Hepatocyte (in vitro differentiated cells): ENCODE measurements around the gene YARS1. TPM values are rescaled to one million over a fixed set of nuclear protein-coding genes. Genes with fewer than 3 reads are reported as not detected.
A peak's percentile ranks its signal among the peaks of the same experiment; 100 is the strongest.
"Not testable (repeated sequence)": the region's sequence is repeated elsewhere in the genome, so short reads cannot be mapped to it uniquely, and the experiment has no call there.

ENCODE experiments used
- DNase-seq: peaks from one replicate; pipeline ENCODE4 v3.0.0-alpha.2; 2016; ENCODE audit warnings: low spot score
- H2AFZ ChIP-seq: fragments of 200-600 bp; sonication (generic); 2 replicates; pipeline ENCODE4 v1.6.0; 2016; ENCODE audit warnings: antibody characterized with exemption, mild to moderate bottlenecking
- H3K27ac ChIP-seq: fragments of 200-600 bp; sonication (generic); 2 replicates; pipeline ENCODE4 v1.5.1; 2016; ENCODE audit warnings: mild to moderate bottlenecking
- H3K27me3 ChIP-seq: fragments of 200-600 bp; sonication (generic); 2 replicates; pipeline ENCODE4 v1.6.1; 2016
- H3K36me3 ChIP-seq: fragments of 200-600 bp; sonication (generic); replicated peaks from 2 replicates; pipeline ENCODE4 v1.5.1; 2016; ENCODE audit warnings: low read depth; ENCODE audit not compliant: insufficient read depth
- H3K4me1 ChIP-seq: fragments of 200-600 bp; sonication (generic); 2 replicates; pipeline ENCODE4 v1.5.1; 2016; ENCODE audit warnings: mild to moderate bottlenecking, moderate library complexity; ENCODE audit not compliant: insufficient read depth
- H3K4me2 ChIP-seq: fragments of 200-600 bp; sonication (generic); 2 replicates; pipeline ENCODE4 v1.6.0; 2016
- H3K4me3 ChIP-seq: fragments of 200-600 bp; sonication (generic); 2 replicates; pipeline ENCODE4 v1.5.1; 2016; ENCODE audit warnings: mild to moderate bottlenecking
- H3K79me2 ChIP-seq: fragments of 200-600 bp; sonication (generic); 2 replicates; pipeline ENCODE4 v1.6.0; 2017; ENCODE audit warnings: mild to moderate bottlenecking
- H3K9me2 ChIP-seq: fragments of 200-600 bp; sonication (generic); replicated peaks from 2 replicates; pipeline ENCODE4 v1.6.0; 2017; ENCODE audit warnings: mild to moderate bottlenecking; ENCODE audit not compliant: insufficient read depth
- H3K9me3 ChIP-seq: fragments of 200-600 bp; sonication (generic); 2 replicates; pipeline ENCODE4 v1.5.1; 2016; ENCODE audit warnings: low read depth, mild to moderate bottlenecking
- H4K20me1 ChIP-seq: fragments of 200-600 bp; sonication (generic); 2 replicates; pipeline ENCODE4 v1.6.0; 2016; ENCODE audit warnings: mild to moderate bottlenecking; ENCODE audit not compliant: insufficient read depth, poor library complexity, severe bottlenecking
- EZH2 ChIP-seq: fragments of 200-600 bp; sonication (generic); IDR thresholded peaks from 2 replicates; pipeline ENCODE4 v1.6.1; 2016; ENCODE audit warnings: antibody characterized with exemption, mild to moderate bottlenecking, borderline replicate concordance
- EZH2phosphoT487 ChIP-seq: fragments of 200-600 bp; sonication (generic); IDR thresholded peaks from one replicate; pipeline ENCODE4 v1.6.1; 2018; ENCODE audit warnings: antibody characterized with exemption, mild to moderate bottlenecking, low read depth, moderate library complexity; ENCODE audit not compliant: unreplicated experiment, severe bottlenecking
- WGBS: methylation state at CpG from one replicate; pipeline ENCODE4 v1.1.6; 2016; ENCODE audit warnings: low lambda C conversion rate; ENCODE audit errors: missing lambda C conversion rate; 5-methylcytosine and 5-hydroxymethylcytosine counted together
- polyA plus RNA-seq: library from polyadenylated mRNA; unstranded; fragments of >200 nt; fragmentation: Nextera tagmentation; extraction: Ambion mirVana; gene quantifications from 2 replicates; pipeline ENCODE4 v1.2.1, GENCODE V29; 2016
- total RNA-seq: library from RNA; depleted of rRNA; stranded (reverse); fragments of >200 nt; gene quantifications from 2 replicates; pipeline ENCODE4 v1.2.3, GENCODE V29; 2014
- TF ChIP-seq, protein P1 (sequence below): fragments of 200-600 bp; sonication (generic); IDR thresholded peaks from 2 replicates; pipeline ENCODE4 v1.5.1; 2016; ENCODE audit warnings: antibody characterized with exemption, mild to moderate bottlenecking; ENCODE audit not compliant: poor library complexity

The YARS1 gene
- total and polyA plus RNA-seq, 2 experiments from 2014 or later, result 104 to 140 TPM

- H4K20me1 ChIP-seq, result peaks cover 32% of the 10 kb centered on the region
- H3K36me3 ChIP-seq, result no peaks in the 10 kb centered on the region
- no peaks in the 10 kb centered on the region for H3K27me3 ChIP-seq
- peaks cover 73% of the 10 kb centered on the region for H3K79me2 ChIP-seq
- H3K4me2 ChIP-seq, result no peak overlapping the region
- no peak overlapping the region for H2AFZ ChIP-seq
- no peak overlapping the region for H3K4me3 ChIP-seq
- DNase-seq, result no peak
- no peaks in the 10 kb centered on the region for H3K9me3 ChIP-seq
- TF ChIP-seq, protein P1, sequence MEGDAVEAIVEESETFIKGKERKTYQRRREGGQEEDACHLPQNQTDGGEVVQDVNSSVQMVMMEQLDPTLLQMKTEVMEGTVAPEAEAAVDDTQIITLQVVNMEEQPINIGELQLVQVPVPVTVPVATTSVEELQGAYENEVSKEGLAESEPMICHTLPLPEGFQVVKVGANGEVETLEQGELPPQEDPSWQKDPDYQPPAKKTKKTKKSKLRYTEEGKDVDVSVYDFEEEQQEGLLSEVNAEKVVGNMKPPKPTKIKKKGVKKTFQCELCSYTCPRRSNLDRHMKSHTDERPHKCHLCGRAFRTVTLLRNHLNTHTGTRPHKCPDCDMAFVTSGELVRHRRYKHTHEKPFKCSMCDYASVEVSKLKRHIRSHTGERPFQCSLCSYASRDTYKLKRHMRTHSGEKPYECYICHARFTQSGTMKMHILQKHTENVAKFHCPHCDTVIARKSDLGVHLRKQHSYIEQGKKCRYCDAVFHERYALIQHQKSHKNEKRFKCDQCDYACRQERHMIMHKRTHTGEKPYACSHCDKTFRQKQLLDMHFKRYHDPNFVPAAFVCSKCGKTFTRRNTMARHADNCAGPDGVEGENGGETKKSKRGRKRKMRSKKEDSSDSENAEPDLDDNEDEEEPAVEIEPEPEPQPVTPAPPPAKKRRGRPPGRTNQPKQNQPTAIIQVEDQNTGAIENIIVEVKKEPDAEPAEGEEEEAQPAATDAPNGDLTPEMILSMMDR, result no peak
- no peak for TF ChIP-seq EZH2phosphoT487
- TF ChIP-seq EZH2, result no peak
- 61% methylated on average over 5 of the region's 5 CpGs for WGBS
- no peaks in the 10 kb centered on the region for H3K9me2 ChIP-seq
- H3K4me1 ChIP-seq, result peaks cover 30% of the 10 kb centered on the region
- H3K27ac ChIP-seq, result peak overlapping the region; percentile 11
These were observed 6.8 kb downstream of the YARS1 start for GRCh38 chr1:32810358-32810757.

- Histone ChIP-seq H3K9me3 (no peaks in the 10 kb centered on the region), H3K27ac (no peak overlapping the region), H2AFZ (no peak overlapping the region), H3K27me3 (no peaks in the 10 kb centered on the region), H3K4me1 (peaks cover 17% of the 10 kb centered on the region), H3K79me2 (peaks cover 56% of the 10 kb centered on the region), H3K9me2 (no peaks in the 10 kb centered on the region), H3K36me3 (no peaks in the 10 kb centered on the region), H3K4me2 (no peak overlapping the region), H3K4me3 (no peak overlapping the region), H4K20me1 (peaks cover 19% of the 10 kb centered on the region)
- no peak for TF ChIP-seq EZH2
- TF ChIP-seq, protein P1, result no peak
- DNase-seq, result no peak
- 85% methylated on average over 4 of the region's 4 CpGs for WGBS
These were observed 8.6 kb downstream of the YARS1 start for GRCh38 chr1:32808580-32808979.

- H3K36me3 ChIP-seq, result no peaks in the 10 kb centered on the region
- peaks cover 6% of the 10 kb centered on the region for H4K20me1 ChIP-seq
- H3K27me3 ChIP-seq, result no peaks in the 10 kb centered on the region
- 57% methylated on average over 4 of the region's 4 CpGs for WGBS
- H3K4me1 ChIP-seq, result peaks cover 11% of the 10 kb centered on the region
- H3K4me2 ChIP-seq, result no peak overlapping the region
- DNase-seq, result peak; percentile 24
- TF ChIP-seq EZH2phosphoT487, result no peak
- TF ChIP-seq, protein P1, result no peak
- no peak for TF ChIP-seq EZH2
- H3K27ac ChIP-seq, result no peak overlapping the region
- H2AFZ ChIP-seq, result no peak overlapping the region
- H3K79me2 ChIP-seq, result peaks cover 44% of the 10 kb centered on the region
- no peak overlapping the region for H3K4me3 ChIP-seq
- no peaks in the 10 kb centered on the region for H3K9me3 ChIP-seq
- H3K9me2 ChIP-seq, result no peaks in the 10 kb centered on the region
These were observed 10.1 kb downstream of the YARS1 start for GRCh38 chr1:32806910-32807523.

- Histone ChIP-seq H3K9me3 (no peaks in the 10 kb centered on the region), H3K79me2 (peaks cover 40% of the 10 kb centered on the region), H2AFZ (no peak overlapping the region), H3K36me3 (no peaks in the 10 kb centered on the region), H3K27me3 (no peaks in the 10 kb centered on the region), H3K9me2 (no peaks in the 10 kb centered on the region), H3K4me3 (no peak overlapping the region), H3K27ac (no peak overlapping the region), H4K20me1 (no peaks in the 10 kb centered on the region), H3K4me1 (peaks cover 4% of the 10 kb centered on the region), H3K4me2 (no peak overlapping the region)
- TF ChIP-seq, protein P1, result no peak
- no peak for TF ChIP-seq EZH2
- no peak for TF ChIP-seq EZH2phosphoT487
- WGBS, result 85% methylated on average over 6 of the region's 6 CpGs
- no peak for DNase-seq
These were observed 10.9 kb downstream of the YARS1 start for GRCh38 chr1:32806290-32806689.

DNA sequence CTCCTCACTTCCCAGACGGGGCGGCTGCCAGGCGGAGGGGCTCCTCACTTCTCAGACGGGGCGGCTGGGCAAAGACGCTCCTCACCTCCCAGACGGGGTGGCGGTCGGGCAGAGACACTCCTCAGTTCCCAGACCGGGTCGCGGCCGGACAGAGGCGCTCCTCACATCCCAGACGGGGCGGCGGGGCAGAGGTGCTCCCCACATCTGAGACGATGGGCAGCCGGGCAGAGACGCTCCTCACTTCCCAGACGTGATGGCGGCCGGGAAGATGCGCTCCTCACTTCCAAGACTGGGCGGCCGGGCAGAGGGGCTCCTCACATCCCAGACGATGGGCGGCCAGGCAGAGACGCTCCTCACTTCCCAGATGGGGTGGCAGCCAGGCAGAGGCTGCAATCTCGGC, 12.7 kb downstream of the YARS1 start:
- DNase-seq, H2AFZ ChIP-seq, H3K4me1 ChIP-seq, H3K27me3 ChIP-seq, H3K9me2 ChIP-seq, H3K4me2 ChIP-seq, H4K20me1 ChIP-seq, H3K9me3 ChIP-seq, H3K27ac ChIP-seq, H3K36me3 ChIP-seq, H3K4me3 ChIP-seq: not testable (repeated sequence)
- peaks cover 40% of the 10 kb centered on the region for H3K79me2 ChIP-seq
- WGBS, result 100% methylated on average over 8 of the region's 30 CpGs
